Measurements from ENCODE around the gene SELENOP. TPM values are rescaled to one million over a fixed set of nuclear protein-coding genes. Genes with fewer than 3 reads are reported as not detected.

The SELENOP gene
- total RNA-seq, 1 donor from 2014 or later = 85.3 TPM

DNA sequence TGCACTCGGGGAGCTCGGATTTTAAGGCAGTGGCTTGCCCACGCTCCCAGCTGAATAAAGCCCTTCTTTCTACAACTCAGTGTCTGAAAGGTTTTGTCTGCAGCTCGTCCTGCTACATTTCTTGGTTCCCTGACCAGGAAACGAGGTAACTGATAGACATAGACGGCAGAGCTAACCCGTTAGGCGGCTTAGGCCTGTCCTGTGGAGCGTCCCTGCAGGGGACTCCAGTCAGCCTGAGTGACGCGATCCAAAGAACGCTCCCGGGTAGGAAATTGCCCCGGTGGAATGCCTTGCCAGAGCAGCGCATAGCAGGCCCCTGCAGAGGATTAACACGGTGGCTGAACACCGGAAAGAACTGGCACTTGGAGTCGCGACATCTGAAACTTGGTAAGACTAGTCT is 1.8 kb upstream of the SELENOP start:
- no peaks in the 10 kb centered on the region for H3K27me3 Mint-ChIP-seq
- DNase-seq (ENCODE audit: low spot score, unreplicated experiment) = no peak
- H3K36me3 Mint-ChIP-seq (ENCODE audit: insufficient read depth) = peaks cover 4% of the 10 kb centered on the region
- TF ChIP-seq, protein P1, sequence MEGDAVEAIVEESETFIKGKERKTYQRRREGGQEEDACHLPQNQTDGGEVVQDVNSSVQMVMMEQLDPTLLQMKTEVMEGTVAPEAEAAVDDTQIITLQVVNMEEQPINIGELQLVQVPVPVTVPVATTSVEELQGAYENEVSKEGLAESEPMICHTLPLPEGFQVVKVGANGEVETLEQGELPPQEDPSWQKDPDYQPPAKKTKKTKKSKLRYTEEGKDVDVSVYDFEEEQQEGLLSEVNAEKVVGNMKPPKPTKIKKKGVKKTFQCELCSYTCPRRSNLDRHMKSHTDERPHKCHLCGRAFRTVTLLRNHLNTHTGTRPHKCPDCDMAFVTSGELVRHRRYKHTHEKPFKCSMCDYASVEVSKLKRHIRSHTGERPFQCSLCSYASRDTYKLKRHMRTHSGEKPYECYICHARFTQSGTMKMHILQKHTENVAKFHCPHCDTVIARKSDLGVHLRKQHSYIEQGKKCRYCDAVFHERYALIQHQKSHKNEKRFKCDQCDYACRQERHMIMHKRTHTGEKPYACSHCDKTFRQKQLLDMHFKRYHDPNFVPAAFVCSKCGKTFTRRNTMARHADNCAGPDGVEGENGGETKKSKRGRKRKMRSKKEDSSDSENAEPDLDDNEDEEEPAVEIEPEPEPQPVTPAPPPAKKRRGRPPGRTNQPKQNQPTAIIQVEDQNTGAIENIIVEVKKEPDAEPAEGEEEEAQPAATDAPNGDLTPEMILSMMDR (IDR thresholded peaks at IDR 0.05; ENCODE audit: unreplicated experiment) = no peak
- no peak overlapping the region for H3K27ac Mint-ChIP-seq
- no peak overlapping the region for H3K4me3 Mint-ChIP-seq (ENCODE audit: low read depth)
- peaks cover 35% of the 10 kb centered on the region for H3K4me1 Mint-ChIP-seq (ENCODE audit: low read depth)
- H3K9me3 Mint-ChIP-seq (ENCODE audit: low read depth) = peaks cover 3% of the 10 kb centered on the region

DNA sequence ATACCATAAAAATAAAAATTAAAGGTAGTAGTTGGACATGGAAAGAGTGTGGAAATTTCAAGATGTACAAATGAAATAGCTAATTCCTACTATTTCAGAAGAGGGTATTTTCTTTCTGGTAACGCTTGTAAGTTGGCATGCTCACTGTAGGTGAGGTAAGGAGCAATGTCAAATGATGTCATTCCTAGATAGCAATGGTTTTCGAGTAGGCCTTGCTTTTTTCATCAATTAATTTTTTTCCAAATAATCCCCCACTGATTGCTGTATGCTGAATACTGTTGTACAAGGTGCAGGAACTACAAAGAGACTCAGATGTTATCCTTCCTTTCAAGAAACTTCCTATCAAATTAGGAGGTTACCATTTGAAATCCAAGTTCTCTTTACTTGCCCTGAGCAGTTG is 928 bp upstream of the SELENOP start:
- Mint-ChIP-seq H3K27ac (peak overlapping the region; percentile 98), H3K27me3 (no peaks in the 10 kb centered on the region), H3K36me3 (ENCODE audit: insufficient read depth) (peaks cover 4% of the 10 kb centered on the region), H3K4me3 (ENCODE audit: low read depth) (no peak overlapping the region), H3K4me1 (ENCODE audit: low read depth) (peaks cover 35% of the 10 kb centered on the region), H3K9me3 (ENCODE audit: low read depth) (peaks cover 3% of the 10 kb centered on the region)
- TF ChIP-seq, protein P1 (IDR thresholded peaks at IDR 0.05; ENCODE audit: unreplicated experiment) = no peak
- no peak for DNase-seq (ENCODE audit: low spot score, unreplicated experiment)

DNA sequence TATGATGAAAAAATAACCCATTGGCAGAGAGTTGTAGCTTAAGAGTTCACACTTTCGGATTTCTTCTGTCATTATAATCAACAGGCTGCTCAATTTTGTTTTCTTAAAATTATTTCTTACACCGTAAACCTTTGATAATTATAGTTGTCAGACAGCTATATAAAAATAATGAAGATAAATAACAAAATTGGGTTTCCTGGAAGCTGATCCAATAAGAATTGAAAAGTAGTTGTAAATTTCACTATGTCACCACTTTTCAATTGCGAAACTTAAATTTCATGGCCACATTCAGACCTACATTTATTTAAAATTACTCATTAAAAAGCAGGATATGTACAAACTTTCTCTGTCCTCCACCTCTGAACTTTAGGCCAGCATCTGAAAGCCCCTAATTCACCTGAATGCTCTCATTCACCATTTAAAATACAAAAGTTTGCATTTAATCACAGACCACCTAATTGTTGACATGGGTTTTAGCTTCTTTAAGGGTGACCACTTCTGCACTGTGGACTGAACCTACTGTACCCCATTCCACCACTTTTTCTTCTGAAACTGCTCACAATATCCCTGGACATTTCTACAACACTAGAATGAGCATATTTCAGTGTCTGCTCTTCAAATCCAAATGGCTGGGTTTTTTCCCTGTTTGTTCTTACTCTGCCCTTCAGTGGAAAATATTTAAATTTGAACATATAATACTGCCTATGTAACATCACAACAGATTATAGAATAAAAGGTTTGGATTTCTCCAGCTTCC is 680 bp downstream of the SELENOP start:
- H3K27me3 Mint-ChIP-seq = no peaks in the 10 kb centered on the region
- H3K27ac Mint-ChIP-seq = peak overlapping the region; percentile 98
- peaks cover 3% of the 10 kb centered on the region for H3K9me3 Mint-ChIP-seq (ENCODE audit: low read depth)
- H3K4me3 Mint-ChIP-seq (ENCODE audit: low read depth) = peak overlapping the region; percentile 85
- no peak for DNase-seq (ENCODE audit: low spot score, unreplicated experiment)
- H3K4me1 Mint-ChIP-seq (ENCODE audit: low read depth) = peaks cover 35% of the 10 kb centered on the region
- TF ChIP-seq, protein P1 (IDR thresholded peaks at IDR 0.05; ENCODE audit: unreplicated experiment) = no peak
- H3K36me3 Mint-ChIP-seq (ENCODE audit: insufficient read depth) = peaks cover 10% of the 10 kb centered on the region

DNA sequence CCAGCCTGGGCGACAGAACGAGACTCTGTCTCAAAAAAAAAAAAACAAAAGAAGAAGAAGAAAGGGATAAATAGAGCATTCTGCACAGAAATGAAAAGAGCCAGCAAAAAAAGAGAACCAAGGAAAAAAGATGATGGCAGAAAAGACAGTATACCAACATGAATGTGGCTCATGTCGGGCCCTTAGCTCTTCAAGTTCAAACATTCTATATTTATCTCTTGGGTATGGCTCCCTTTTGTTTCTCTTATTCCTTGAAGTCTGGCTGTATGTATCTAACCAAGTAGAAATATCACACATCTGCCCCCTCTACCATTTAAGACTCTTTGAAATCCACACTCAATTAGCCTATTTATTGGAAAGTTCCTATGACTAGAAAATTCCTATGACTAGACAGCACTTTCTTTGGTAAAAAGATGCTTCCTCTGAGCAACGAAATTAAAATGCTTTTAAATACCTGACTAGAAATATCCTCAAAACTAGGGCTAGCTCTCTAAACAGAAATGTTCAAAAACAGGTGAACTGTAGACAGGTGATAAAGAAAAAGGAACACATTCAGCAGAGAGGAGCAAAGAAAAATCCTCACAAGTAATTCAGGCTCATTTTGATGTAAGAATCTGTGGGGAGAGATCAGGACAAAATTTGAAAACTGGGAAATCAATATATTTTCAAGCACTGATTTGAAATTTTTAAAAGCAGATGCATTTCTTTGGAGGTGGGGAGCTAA is 2.6 kb downstream of the SELENOP start:
- Mint-ChIP-seq H3K36me3 (ENCODE audit: insufficient read depth) (peaks cover 18% of the 10 kb centered on the region), H3K27me3 (no peaks in the 10 kb centered on the region), H3K4me3 (ENCODE audit: low read depth) (peak overlapping the region; percentile 43), H3K27ac (no peak overlapping the region), H3K4me1 (ENCODE audit: low read depth) (peaks cover 35% of the 10 kb centered on the region), H3K9me3 (ENCODE audit: low read depth) (peaks cover under 1% of the 10 kb centered on the region)
- TF ChIP-seq, protein P1 (IDR thresholded peaks at IDR 0.05; ENCODE audit: unreplicated experiment) = no peak
- DNase-seq (ENCODE audit: low spot score, unreplicated experiment) = no peak

DNA sequence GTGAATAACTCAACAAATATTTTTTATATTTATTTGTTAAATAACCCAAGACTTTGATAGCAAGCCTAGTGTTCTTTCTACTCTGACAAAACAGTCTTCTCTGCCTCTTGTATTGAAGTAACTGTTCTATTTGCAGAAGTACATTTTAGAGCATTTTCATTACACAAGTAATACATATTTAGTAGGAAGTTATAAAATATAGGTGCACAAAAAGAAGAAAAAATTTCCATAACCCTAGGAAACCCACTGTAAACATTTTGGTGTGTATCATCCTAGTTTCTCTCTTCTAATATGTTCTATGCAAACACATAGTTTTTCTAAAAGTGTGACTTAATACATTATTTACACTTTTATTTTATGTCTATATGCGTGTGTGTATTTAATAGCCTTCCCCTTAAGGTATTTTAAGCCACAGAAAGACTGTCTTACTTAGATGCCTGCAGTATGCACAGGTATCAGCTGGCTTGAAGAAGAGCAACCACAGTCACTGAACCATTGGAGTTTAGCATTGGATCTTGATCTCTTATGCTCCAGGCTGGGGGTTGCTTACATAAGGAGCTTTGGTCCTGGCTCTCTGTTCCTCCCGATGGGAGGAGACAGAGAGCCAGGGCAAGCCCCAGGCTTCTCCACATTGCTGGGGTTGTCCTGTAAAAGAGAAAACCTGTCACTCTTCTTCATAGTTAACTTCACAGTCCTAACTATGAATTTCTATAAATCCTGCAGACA is 3.8 kb downstream of the SELENOP start:
- Mint-ChIP-seq H3K4me1 (ENCODE audit: low read depth) (peaks cover 30% of the 10 kb centered on the region), H3K36me3 (ENCODE audit: insufficient read depth) (peaks cover 21% of the 10 kb centered on the region), H3K9me3 (ENCODE audit: low read depth) (no peaks in the 10 kb centered on the region), H3K27ac (no peak overlapping the region), H3K27me3 (no peaks in the 10 kb centered on the region), H3K4me3 (ENCODE audit: low read depth) (no peak overlapping the region)
- no peak for DNase-seq (ENCODE audit: low spot score, unreplicated experiment)
- TF ChIP-seq, protein P1 (IDR thresholded peaks at IDR 0.05; ENCODE audit: unreplicated experiment) = no peak
